CD4-positive, alpha-beta T cell treated with Interleukin-15 for 1 hour (primary cell): ENCODE data around the gene PDXDC1.
"Not testable (repeated sequence)": the region's sequence is repeated elsewhere in the genome, so short reads cannot be mapped to it uniquely, and the experiment has no call there.

Experiments
- DNase-seq: peaks from one replicate; pipeline ENCODE4 v3.0.0-alpha.2; 2020

The PDXDC1 gene

DNA sequence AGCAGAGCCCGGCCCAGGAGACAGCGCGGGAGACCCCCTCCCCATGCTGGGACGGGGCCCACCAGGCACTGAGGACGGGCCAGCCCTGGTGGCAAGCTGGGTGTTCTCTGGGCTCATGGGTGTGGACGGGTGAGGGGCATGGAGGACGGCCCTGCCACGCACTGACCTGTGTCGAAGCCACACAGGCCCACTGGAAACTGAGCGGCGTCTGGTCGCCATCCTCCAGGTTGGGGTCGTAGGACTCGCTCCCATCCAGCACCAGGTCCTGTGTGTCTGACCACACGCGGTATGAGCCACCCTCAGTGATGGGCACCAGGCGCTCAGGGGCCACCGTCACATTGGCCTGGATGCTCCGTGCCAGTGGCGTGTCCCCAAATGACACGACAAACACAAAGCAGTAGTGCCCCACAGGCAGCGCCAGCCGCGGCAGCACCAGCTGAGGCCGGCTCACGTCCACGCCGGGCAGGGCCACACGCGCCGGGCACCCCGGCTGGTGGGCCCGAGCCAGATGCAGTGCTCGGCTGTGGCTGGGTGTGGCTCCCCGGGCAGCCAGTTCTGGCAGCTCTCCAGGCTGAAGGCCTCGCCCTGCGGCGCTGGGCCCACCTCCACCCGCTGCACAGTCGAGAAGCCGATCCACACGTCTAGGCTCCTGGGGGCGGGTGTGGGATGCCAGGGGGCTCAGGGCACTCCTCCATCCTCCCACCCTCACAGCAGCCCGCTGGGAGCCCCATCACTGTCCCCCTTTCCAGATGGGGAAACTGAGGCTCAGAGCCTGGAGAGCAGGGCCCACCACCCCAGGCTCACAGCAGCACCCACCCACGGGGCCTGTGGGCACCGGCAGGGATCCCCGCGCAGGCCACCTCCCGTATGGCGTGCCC is 160.9 kb downstream of the PDXDC1 start:
- not testable (repeated sequence) for DNase-seq

- DNase-seq = not testable (repeated sequence)
Measured at GRCh38 chr16:15137514-15137913, 162.7 kb downstream of the PDXDC1 start.

- not testable (repeated sequence) for DNase-seq
Measured at GRCh38 chr16:15140444-15141365, 165.9 kb downstream of the PDXDC1 start.

GRCh38 chr16:15141586-15141985 is 166.8 kb downstream of the PDXDC1 start:
- no peak for DNase-seq

- not testable (repeated sequence) for DNase-seq
Measured at GRCh38 chr16:15142107-15142890, 167.5 kb downstream of the PDXDC1 start.

DNA sequence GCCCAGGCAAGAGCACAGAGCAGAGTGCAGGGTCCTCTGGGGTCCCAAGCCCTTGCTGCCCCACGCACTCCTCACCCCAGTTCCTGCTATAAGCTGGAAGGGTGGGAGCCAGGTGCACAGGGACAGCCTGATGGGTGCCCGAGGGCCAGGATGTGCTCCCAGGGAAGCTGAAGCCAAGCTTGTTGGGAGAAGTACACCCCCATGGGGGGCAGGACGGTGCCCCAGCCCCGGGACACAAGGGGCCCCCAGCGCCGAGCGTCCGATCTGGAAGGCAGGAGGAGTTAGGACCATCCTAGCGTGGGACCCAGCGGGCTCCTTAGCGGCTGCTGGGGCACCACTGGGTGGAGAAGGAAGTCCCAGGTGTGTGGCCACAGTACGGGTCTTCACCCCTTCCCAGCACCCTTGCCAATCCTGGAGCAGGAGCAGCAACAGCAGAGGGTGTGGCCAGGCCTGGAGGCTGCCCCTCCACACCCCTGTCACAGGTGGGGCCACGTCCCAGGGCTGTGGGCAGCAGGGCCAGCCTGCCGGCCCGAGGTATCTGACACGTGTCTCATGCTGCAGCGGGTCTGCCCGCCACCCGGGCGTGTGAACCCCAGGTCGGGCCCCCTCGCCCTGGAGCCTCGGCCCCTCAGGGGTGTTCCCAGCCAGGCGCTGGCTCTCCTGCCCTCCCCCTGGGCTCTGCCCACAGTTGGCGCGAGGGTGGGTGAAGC is 168.2 kb downstream of the PDXDC1 start:
- not testable (repeated sequence) for DNase-seq

DNA sequence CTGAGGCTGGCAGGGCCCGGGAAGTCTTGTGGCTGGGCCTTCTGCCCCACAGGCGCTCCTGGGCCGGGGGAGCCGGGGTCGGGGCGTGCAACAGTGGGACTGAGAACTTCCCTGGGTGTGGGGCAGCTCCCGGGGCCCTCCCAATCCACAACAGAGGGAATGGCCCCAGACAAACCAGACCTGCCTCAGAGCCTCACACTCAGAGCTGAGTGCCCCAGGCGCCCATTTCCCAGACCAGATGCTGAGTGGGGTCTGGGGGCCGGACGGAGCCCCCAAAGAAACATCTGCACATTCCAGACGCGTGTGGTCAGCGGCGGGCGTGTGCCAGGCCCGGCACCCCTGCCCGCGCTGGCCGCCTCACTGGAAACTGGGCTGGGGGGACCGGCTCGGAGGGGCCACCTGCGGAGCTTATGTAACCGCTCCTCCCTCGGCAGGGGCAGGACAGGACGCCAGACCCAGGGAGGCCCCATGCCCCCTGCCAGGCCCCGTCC is 168.8 kb downstream of the PDXDC1 start:
- DNase-seq = not testable (repeated sequence)

DNA sequence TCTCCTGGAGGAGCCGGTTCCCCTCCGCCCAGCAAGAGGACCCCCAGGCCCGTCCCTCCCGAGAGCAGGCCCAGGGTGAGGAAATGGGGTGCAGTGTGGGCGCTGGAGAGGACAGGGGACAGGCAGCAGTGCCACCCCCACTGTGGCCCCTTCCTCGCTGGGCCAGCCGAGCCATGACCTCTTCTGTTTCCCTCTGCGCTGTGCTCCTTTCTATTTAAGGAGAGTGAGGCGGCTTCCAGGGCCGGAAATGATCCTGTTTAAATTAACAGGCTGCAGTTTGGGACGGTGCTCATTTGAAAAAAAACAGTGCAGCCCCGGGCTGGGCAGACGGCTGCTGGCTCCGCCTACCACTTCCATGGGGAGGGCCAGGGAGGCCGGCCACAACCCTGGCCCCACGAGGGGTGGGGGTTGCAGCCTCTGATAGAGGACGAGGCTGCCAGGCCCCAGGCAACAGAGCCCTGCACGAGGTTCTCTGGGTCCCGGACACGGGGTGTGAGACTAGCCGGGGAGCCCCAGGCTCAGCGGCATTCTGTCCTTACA is 169.3 kb downstream of the PDXDC1 start:
- DNase-seq = not testable (repeated sequence)

- not testable (repeated sequence) for DNase-seq
Measured at GRCh38 chr16:15144781-15145417, 170.1 kb downstream of the PDXDC1 start.

GRCh38 chr16:15145418-15146263 is 170.8 kb downstream of the PDXDC1 start:
- not testable (repeated sequence) for DNase-seq

DNA sequence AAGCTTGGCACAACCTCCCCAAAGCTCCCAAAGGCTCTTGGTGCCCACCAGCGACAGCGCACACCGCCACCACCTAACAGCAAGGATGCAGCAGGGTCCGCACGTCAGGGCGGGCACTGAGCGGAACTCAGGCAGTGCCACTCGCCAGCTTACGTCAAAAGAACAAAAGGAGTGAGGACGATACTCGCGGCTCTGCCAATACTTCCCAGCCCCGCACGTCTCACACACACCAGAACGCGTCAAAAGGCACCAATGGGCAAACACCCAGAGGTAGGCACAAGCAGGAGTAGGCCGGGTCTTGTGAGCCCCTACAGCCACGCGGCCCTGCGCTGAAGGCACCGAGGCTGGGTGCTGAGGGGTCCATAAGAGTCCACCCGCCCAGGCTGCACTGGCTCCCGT is 171.4 kb downstream of the PDXDC1 start:
- DNase-seq = not testable (repeated sequence)

- DNase-seq = not testable (repeated sequence)
Measured at GRCh38 chr16:15148831-15149230, 174.0 kb downstream of the PDXDC1 start.

DNA sequence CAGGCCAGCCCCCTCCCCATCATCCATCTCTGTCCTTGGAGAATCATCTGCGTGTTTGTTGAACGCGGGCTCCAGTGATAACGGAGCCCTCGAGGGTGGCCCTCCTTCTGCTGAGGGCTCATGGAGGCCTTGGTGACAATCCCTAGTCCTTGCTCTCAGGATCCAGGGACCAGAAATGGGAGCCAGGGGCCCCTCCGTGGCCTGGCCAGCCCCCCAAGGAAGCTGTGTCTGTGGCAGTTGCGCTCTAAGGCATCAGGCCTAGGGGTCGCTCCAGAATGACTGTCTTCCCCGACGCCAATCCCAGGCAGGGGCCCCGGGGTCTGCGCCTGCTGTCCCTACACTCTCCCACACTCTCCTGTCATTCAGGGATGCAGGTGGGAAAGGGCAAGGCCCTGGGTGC is 174.4 kb downstream of the PDXDC1 start:
- DNase-seq = not testable (repeated sequence)

- not testable (repeated sequence) for DNase-seq
Measured at GRCh38 chr16:15154005-15154404, 179.2 kb downstream of the PDXDC1 start.

DNA sequence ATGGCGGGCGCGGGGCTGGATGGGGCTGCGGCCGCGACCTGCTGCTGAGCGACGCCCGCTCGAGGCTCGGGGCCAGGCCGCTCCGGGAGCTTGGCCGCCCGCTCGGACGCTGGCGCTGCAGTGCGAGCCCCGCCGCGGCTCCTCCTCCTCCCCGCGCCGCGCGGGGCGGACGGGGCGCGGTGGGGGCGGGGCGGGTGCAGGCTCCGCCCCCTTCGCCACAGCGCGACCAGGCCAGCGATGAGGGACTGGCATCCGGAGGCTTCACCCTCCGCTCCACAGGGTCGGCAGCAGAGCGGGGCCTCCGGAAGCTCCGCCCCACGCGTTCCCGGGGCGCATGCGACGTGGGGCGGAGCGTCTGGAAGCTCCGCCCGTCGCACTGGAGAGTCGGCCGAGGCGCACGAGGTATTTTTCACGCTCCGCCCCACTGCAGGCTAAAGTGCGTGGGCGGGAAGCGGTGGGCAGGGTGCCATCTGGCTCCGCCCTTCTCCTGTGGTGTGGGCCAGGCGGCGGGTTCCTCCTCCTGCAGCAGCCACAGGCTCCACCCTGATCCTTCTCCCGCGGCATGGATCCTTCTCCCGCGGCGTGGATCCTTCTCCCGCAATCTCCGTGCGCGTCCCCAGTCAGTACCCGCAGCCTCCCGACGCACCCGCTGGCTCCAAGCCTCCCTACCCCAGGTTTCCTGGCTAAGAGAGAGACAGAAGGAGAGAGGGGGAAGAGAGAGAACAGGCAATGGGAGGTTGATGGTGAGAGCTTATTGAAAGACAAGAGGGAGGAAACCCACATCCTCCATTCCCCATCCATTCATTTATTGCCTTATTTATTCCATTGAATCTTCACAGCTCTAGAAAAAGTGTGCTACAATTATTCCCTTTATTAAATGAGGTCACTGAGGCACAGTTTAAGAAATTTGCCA is 180.1 kb downstream of the PDXDC1 start:
- peak; percentile 95 for DNase-seq

DNA sequence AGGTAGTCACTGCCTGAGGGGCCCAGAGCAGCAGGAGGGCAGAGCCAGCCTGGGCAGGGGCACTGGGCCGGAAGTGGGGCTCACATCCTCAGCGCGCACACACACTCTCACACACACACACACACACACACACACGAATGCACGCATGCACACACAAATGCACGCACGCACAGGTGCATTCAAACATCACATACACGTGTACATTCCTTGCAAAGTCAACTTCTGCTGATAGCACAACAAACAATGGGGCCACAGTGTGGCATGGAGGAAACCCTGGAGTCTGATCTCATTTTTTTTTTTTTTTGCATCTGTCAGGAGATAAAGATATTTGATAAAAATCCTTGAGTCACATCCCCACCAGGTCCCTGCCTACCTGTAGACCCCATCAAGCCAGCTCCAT is 182.8 kb downstream of the PDXDC1 start:
- DNase-seq = not testable (repeated sequence)

DNA sequence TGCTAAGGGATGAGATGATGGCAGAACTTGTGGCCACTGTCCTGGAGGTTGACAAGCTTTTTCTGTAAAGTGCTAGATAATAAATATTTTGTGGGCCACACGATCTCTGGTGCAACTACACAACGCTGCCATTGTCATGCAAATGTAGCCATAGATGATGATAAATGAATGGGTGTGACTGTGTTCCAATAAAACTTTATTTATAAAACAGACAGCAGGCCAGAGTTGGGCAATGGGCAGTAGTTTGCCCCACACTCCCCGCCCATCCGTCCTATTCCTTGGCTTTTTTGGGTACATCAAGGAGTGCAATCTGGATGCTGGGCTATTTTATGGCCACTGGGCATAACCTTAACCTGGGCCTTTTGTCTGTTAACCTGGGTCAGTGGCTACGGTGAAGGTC is 184.8 kb downstream of the PDXDC1 start:
- DNase-seq = not testable (repeated sequence)

DNA sequence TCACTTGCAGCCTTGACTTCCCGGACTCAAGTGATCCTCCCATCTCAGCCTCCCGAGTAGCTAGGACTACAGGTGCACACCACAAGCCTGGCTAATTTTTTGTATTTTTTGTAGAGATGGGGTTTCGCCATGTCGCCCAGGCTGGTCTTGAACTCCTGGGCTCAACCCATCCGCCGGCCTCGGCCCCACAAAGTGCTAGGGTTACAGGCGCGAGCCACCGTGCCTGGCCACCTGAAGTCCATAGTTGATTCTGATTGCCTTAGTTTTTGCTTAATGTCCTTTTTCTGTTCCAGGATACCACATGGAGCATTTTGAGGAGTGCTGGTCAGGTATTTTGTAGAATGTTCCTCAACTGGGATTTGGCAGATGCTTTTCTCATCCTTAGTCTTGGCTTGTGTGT is 185.7 kb downstream of the PDXDC1 start:
- DNase-seq = not testable (repeated sequence)

GRCh38 chr16:15163055-15163454 is 188.2 kb downstream of the PDXDC1 start:
- not testable (repeated sequence) for DNase-seq
